H9 (cell line): ENCODE measurements around the gene TMEM176A. TPM values are rescaled to one million over a fixed set of nuclear protein-coding genes. Genes with fewer than 3 reads are reported as not detected.

ENCODE experiments used
- DNase-seq: peaks from one replicate; pipeline ENCODE4 v3.0.0-alpha.2; 2017
- H2AFZ ChIP-seq: one replicate; pipeline ENCODE4 v1.6.1; 2013; ENCODE audit warnings: mild to moderate bottlenecking, low read length, control low read depth, moderate library complexity
- H2AK5ac ChIP-seq: 2 replicates; pipeline ENCODE4 v1.6.1; 2013; ENCODE audit warnings: low read length, control low read depth, mixed read lengths; ENCODE audit not compliant: insufficient read length
- H2BK120ac ChIP-seq: one replicate; pipeline ENCODE4 v1.6.1; 2013; ENCODE audit warnings: low read depth, mild to moderate bottlenecking, low read length, control low read depth, inconsistent platforms; ENCODE audit not compliant: poor library complexity, severe bottlenecking
- H2BK12ac ChIP-seq: 2 replicates; pipeline ENCODE4 v1.6.1; 2013; ENCODE audit warnings: low read length, control low read depth, mixed read lengths, low read depth; ENCODE audit not compliant: insufficient read length
- H2BK15ac ChIP-seq: 2 replicates; pipeline ENCODE4 v1.6.1; 2013; ENCODE audit warnings: low read depth, low read length, control low read depth
- H2BK20ac ChIP-seq: one replicate; pipeline ENCODE4 v1.6.1; 2013; ENCODE audit warnings: low read depth, mild to moderate bottlenecking, low read length, control low read depth, inconsistent platforms; ENCODE audit not compliant: poor library complexity, severe bottlenecking
- H2BK5ac ChIP-seq: 2 replicates; pipeline ENCODE4 v1.6.1; 2013; ENCODE audit warnings: low read length, control low read depth, mixed read lengths; ENCODE audit not compliant: insufficient read length
- H3K14ac ChIP-seq: 2 replicates; pipeline ENCODE4 v1.6.1; 2013; ENCODE audit warnings: low read length, control low read depth; ENCODE audit not compliant: insufficient read depth
- H3K18ac ChIP-seq: 2 replicates; pipeline ENCODE4 v1.6.1; 2013; ENCODE audit warnings: low read depth, mild to moderate bottlenecking, mixed read lengths, low read length, control low read depth; ENCODE audit not compliant: insufficient read length
- H3K23ac ChIP-seq: 2 replicates; pipeline ENCODE4 v1.6.1; 2013; ENCODE audit warnings: low read length, control low read depth, mixed read lengths, low read depth; ENCODE audit not compliant: insufficient read length
- H3K23me2 ChIP-seq: 2 replicates; pipeline ENCODE4 v1.6.1; 2013; ENCODE audit warnings: low read depth, mild to moderate bottlenecking, mixed read lengths, low read length, control low read depth; ENCODE audit not compliant: insufficient read length, poor library complexity, severe bottlenecking
- H3K27ac ChIP-seq: 2 replicates; pipeline ENCODE4 v1.5.1; 2013; ENCODE audit warnings: low read length, control low read depth, mixed read lengths, low read depth; ENCODE audit not compliant: insufficient read length
- H3K27me3 ChIP-seq: 2 replicates; pipeline ENCODE4 v1.6.1; 2013; ENCODE audit warnings: low read length, control low read depth, inconsistent platforms; ENCODE audit not compliant: insufficient read depth
- H3K4ac ChIP-seq: 2 replicates; pipeline ENCODE4 v1.6.1; 2013; ENCODE audit warnings: low read depth, mild to moderate bottlenecking, control low read depth, inconsistent platforms, low read length, moderate library complexity
- H3K4me1 ChIP-seq: 2 replicates; pipeline ENCODE4 v1.6.1; 2013; ENCODE audit warnings: low read length, control low read depth, inconsistent platforms; ENCODE audit not compliant: insufficient read depth
- H3K4me2 ChIP-seq: 2 replicates; pipeline ENCODE4 v1.6.1; 2013; ENCODE audit warnings: low read length, control low read depth, mixed read lengths; ENCODE audit not compliant: insufficient read length, insufficient read depth
- H3K56ac ChIP-seq: 2 replicates; pipeline ENCODE4 v1.6.1; 2013; ENCODE audit warnings: low read depth, mild to moderate bottlenecking, mixed read lengths, low read length, control low read depth; ENCODE audit not compliant: insufficient read length
- H3K79me1 ChIP-seq: 2 replicates; pipeline ENCODE4 v1.6.1; 2013; ENCODE audit warnings: low read depth, mild to moderate bottlenecking, moderate library complexity, low read length, control low read depth, inconsistent platforms; ENCODE audit not compliant: insufficient read depth, poor library complexity, severe bottlenecking
- H3K79me2 ChIP-seq: 2 replicates; pipeline ENCODE4 v1.6.1; 2013; ENCODE audit warnings: low read length, control low read depth, inconsistent platforms; ENCODE audit not compliant: insufficient read depth
- H3K9ac ChIP-seq: 2 replicates; pipeline ENCODE4 v1.6.1; 2013; ENCODE audit warnings: low read length, control low read depth, mixed read lengths; ENCODE audit not compliant: insufficient read length; ENCODE audit errors: extremely low read depth
- H3K9me3 ChIP-seq: one replicate; pipeline ENCODE4 v1.6.1; 2013; ENCODE audit warnings: low read depth, low read length, inconsistent platforms; ENCODE audit not compliant: control insufficient read depth
- H3T11ph ChIP-seq: one replicate; pipeline ENCODE4 v1.6.1; 2013; ENCODE audit warnings: mild to moderate bottlenecking, low read length, control low read depth, inconsistent platforms
- H4K20me1 ChIP-seq: one replicate; pipeline ENCODE4 v1.6.1; 2013; ENCODE audit not compliant: control insufficient read depth, insufficient read length, insufficient read depth
- H4K5ac ChIP-seq: 2 replicates; pipeline ENCODE4 v1.6.1; 2013; ENCODE audit warnings: low read depth, mild to moderate bottlenecking, mixed read lengths, low read length, control low read depth; ENCODE audit not compliant: insufficient read length
- H4K8ac ChIP-seq: replicated peaks from 2 replicates; pipeline ENCODE4 v1.6.1; 2013; ENCODE audit warnings: low read length, control low read depth, mixed read lengths, low read depth; ENCODE audit not compliant: insufficient read length
- H4K91ac ChIP-seq: 2 replicates; pipeline ENCODE4 v1.6.1; 2013; ENCODE audit warnings: low read depth, mild to moderate bottlenecking, moderate library complexity, mixed read lengths, low read length, control low read depth; ENCODE audit not compliant: insufficient read length
- H3K27ac Mint-ChIP-seq, 3 experiments: 2 replicates in 2 of 3; 3 replicates in 1 of 3; pipeline ENCODE4 v1.8.0; 2020 to 2021; ENCODE audit warnings: mixed read lengths in 3 of 3, mild to moderate bottlenecking in 1 of 3, moderate library complexity in 1 of 3
- H3K27me3 Mint-ChIP-seq: 2 replicates; pipeline ENCODE4 v1.8.0; 2021; ENCODE audit warnings: low read depth, mild to moderate bottlenecking, moderate library complexity, mixed read lengths
- H3K36me3 Mint-ChIP-seq, 3 experiments: 2 replicates in 2 of 3; 3 replicates in 1 of 3; pipeline ENCODE4 v1.8.0; 2020 to 2021; ENCODE audit warnings: low read depth in 3 of 3, mixed read lengths in 3 of 3; ENCODE audit not compliant: insufficient read depth in 1 of 3
- H3K4me1 Mint-ChIP-seq, 2 experiments: 2 replicates each; pipeline ENCODE4 v1.8.0; 2020; ENCODE audit warnings: mixed read lengths in 2 of 2
- H3K4me3 Mint-ChIP-seq, 2 experiments: 2 replicates in 1 of 2; 3 replicates in 1 of 2; pipeline ENCODE4 v1.8.0; 2020 to 2021; ENCODE audit warnings: mild to moderate bottlenecking in 2 of 2, mixed read lengths in 2 of 2, moderate library complexity in 1 of 2
- H3K9me3 Mint-ChIP-seq, 2 experiments: 2 replicates in 1 of 2; 3 replicates in 1 of 2; pipeline ENCODE4 v1.8.0; 2020; ENCODE audit warnings: mild to moderate bottlenecking in 2 of 2, mixed read lengths in 2 of 2, moderate library complexity in 1 of 2
- CTCF ChIP-seq: fragments of 200-600 bp; sonication (generic); conservative IDR thresholded peaks from 3 replicates; pipeline ENCODE4 v1.8.0; 2021; ENCODE audit warnings: antibody characterized with exemption, mild to moderate bottlenecking
- WGBS: extraction: QIAGEN DNeasy Blood & Tissue Kit; methylation state at CpG from one replicate; pipeline ENCODE4 v1.1.7; 2013; ENCODE audit warnings: missing lambda C conversion rate, low lambda C conversion rate, mixed read lengths; ENCODE audit not compliant: insufficient read length; ENCODE audit errors: extremely low coverage; 5-methylcytosine and 5-hydroxymethylcytosine counted together
- total RNA-seq: library from RNA; stranded (reverse); gene quantifications from 2 replicates; pipeline ENCODE4 v1.2.1, GENCODE V29; 2021

Gene TMEM176A
- total RNA-seq, 1 experiment from 2014 or later, result not detected

GRCh38 chr7:150831851-150832250, 31.3 kb downstream of the TMEM176A start:
- no peak overlapping the region for H3K56ac ChIP-seq
- H3K9ac ChIP-seq, result no peak overlapping the region
- H4K91ac ChIP-seq, result no peak overlapping the region
- no peak for DNase-seq
- no peak overlapping the region for H2BK12ac ChIP-seq
- H3K9me3 Mint-ChIP-seq, result no peaks in the 10 kb centered on the region; a peak in 2 of 5 replicates
- H3K36me3 Mint-ChIP-seq, result no peaks in the 10 kb centered on the region
- no peak overlapping the region for H3K4me3 Mint-ChIP-seq
- no peak overlapping the region for H3K27ac ChIP-seq
- no peaks in the 10 kb centered on the region for H3K4me1 Mint-ChIP-seq
- H2BK120ac ChIP-seq, result no peak overlapping the region
- no peak overlapping the region for H4K5ac ChIP-seq
- H3K23ac ChIP-seq, result no peak overlapping the region
- H3K9me3 ChIP-seq, result no peaks in the 10 kb centered on the region
- H3K18ac ChIP-seq, result no peak overlapping the region
- no peak overlapping the region for H3K4me2 ChIP-seq
- no peaks in the 10 kb centered on the region for H3K79me1 ChIP-seq
- H2BK5ac ChIP-seq, result no peak overlapping the region
- TF ChIP-seq CTCF, result no peak
- H3K27ac Mint-ChIP-seq, result no peak overlapping the region
- H4K20me1 ChIP-seq, result no peaks in the 10 kb centered on the region
- H2BK15ac ChIP-seq, result no peak overlapping the region
- no peak overlapping the region for H3K14ac ChIP-seq
- WGBS, result no CpG with 5 or more reads among the region's 1 CpG
- no peaks in the 10 kb centered on the region for H3K79me2 ChIP-seq
- H2BK20ac ChIP-seq, result no peak overlapping the region
- H3K27me3 Mint-ChIP-seq, result peaks cover 54% of the 10 kb centered on the region
- no peak overlapping the region for H3T11ph ChIP-seq
- no peak overlapping the region for H4K8ac ChIP-seq
- H3K4ac ChIP-seq, result no peak overlapping the region
- no peaks in the 10 kb centered on the region for H3K4me1 ChIP-seq
- H2AK5ac ChIP-seq, result no peak overlapping the region
- H3K27me3 ChIP-seq, result no peaks in the 10 kb centered on the region
- H2AFZ ChIP-seq, result no peak overlapping the region
- H3K23me2 ChIP-seq, result no peaks in the 10 kb centered on the region
